Stimulated activated CD8-positive, alpha-beta memory T cell treated with anti-CD3 and anti-CD28 coated beads, Interleukin-7, amount 100 ng/mL, for 1 hour (primary cell): ENCODE measurements around the gene SLC39A10.

Experiments
- DNase-seq, 2 donors: peaks; one replicate each; pipeline ENCODE4 v3.0.0-alpha.2; 2020; ENCODE audit warnings: low read depth in 2 of 2

The SLC39A10 gene

DNA sequence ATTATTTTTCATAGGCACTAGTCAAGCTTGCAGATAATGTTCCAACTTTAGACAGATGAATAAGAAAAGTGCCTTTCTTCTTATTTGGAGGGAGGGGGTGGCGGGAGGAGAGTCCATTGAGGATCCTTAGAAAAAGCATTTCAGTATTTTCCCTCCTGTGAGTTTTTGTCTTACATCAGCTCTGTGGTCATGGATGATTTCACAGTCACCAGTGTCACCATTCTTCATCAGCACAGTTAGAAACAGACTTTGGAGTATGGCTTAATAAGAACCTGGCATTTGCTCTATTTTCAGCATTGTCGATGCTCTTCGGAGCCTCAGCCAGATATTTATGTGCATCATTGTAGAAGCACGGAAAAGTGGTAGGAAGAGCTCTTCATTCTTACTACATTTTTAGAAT, 70.1 kb downstream of the SLC39A10 start:
- no peak for DNase-seq

DNA sequence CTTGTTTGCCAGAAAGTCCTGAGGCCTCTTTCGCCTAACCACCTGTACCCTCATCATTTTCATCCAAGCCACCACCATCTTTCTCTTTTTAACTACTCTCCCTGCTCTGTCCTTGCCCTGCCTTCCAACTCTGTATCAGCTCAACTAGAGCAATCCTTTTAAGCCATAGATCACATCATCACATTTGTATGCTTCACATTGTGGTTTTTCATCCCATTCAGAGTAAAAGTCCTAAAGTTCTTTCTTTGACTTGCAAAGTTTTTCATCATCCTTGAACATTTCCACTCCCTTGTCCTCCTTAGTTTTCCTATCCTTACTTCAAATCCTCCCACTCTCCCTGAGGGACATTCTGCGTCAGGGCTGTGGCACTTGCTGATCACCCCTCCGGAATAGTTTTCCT, 73.9 kb downstream of the SLC39A10 start:
- no peak for DNase-seq

DNA sequence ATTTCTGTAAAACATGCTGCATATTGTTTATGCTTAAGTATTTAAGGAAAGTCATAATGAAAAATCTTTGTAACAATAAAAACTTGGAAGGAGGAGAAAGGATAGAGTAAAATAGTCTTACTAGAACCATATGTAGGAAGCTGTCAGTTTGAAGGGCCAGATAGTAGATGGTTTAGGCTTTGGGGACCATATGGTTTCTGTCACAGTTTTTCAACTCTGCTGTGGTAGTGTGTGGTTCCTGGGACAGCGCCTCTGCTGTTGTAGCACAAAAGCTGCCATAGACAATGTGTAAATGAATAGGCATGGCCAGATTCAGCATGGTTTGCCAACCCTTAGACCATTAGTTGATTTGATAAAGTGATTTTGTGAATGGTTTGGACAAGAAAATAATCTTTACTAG, 75.5 kb downstream of the SLC39A10 start:
- no peak for DNase-seq

DNA sequence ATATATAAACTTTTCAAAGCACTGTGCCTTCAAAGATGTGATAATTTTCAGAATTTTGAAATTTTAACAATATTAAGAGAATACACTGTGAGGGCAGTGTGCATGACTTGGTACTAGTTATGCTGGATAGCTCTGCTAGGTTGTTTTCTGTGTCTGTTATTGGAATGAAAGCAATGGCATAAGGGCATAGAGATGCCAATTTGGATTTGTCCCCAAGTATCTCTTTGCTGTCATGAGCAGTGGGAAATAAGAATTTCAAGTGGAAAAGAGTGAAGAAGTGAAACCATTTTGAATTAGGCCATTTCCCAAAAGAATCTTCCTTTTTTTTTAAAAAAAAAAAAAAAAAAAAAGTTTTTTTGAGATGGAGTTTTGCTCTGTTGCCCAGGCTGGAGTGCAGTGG, 76.8 kb downstream of the SLC39A10 start:
- no peak for DNase-seq

DNA sequence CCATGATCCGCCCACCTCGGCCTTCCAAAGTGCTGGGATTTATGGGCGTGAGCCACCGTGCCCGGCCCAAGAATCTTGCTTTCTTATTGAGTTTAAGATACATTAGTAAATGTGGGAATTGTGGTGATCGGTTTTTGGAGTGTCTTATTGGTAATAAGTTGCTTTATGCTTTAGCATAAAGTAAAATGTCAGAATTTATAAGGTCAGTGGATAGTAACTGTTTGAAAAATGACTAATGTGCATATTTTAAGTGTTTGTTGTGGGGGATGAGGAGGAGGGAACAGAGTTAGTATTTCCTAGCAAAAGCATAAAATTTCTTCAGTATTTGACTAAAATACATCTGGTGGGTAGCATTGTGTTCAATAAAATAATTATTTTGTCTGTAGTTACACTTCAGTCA, 77.4 kb downstream of the SLC39A10 start:
- no peak for DNase-seq

DNA sequence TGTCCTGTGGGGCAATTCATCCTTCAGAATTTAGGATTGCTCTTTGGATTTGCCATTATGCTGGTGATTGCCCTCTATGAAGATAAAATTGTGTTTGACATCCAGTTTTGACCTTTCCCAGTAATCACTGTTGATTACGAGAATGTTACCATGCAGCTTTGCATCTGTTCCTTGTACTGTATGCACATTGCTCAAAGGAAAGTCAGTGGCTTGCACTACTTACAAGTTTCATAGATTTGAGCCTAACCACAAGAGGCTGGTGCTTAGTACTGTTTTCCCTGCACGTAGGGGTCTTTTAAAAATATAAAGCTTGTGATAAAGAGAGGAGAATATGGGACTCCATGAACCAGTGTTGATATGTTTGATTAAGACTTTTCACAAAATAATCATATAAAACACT, 77.9 kb downstream of the SLC39A10 start:
- DNase-seq, result no peak

DNA sequence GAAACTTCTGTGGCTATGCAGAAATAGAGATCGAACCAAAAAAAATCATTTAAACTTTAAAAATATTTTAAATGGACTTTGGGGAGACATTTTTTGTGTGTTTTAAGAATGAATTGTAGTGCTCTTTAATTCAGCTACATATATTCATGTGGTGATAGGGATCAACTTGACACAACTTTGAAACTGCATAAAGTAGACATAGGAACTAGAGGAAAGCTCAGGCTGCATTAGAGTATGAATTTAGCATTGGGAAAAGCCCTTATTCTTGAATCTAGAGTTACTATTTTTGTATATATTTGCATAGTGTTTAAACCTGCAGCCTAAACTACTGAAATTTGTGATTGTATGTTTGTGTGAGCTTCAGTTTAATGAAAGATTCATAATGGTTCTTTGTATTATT, 78.3 kb downstream of the SLC39A10 start:
- no peak for DNase-seq

DNA sequence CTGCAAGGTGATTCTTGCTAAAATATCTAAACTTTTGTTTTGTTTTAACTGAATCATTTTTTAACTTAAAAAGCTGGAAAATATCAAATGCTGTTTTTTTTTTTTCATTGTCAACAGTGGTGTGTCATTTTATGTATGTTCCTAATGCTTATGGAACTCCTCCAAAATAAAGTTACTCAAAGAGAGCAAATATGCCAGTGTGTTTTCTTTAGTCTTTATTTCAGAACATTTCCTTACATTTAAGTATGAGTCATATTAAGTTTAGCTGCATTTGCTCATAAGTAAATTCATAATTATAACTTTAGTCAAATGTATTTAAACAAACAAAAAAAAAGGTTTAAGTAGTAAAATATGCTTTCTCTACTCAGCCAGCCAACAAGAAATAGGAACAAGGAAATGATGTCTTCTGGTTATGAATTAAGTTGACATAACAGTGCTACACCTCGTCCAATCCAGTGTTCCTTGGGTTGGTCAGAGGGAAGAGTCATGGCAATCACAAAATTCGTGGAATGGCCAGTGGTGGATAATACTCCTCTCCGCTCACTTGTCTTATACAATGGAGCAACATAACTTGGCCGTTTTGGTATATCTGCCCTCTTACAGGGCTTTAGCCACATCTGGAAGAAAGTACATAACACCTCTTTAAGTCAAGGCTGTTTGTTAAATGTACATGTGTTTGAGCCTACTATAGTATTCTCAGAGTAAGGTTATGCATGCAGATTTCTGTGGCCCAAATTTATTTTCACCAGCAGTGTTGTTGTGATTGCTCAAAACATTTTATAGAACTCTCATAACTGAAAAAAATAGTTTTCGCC, 80.7 kb downstream of the SLC39A10 start:
- DNase-seq, result no peak

DNA sequence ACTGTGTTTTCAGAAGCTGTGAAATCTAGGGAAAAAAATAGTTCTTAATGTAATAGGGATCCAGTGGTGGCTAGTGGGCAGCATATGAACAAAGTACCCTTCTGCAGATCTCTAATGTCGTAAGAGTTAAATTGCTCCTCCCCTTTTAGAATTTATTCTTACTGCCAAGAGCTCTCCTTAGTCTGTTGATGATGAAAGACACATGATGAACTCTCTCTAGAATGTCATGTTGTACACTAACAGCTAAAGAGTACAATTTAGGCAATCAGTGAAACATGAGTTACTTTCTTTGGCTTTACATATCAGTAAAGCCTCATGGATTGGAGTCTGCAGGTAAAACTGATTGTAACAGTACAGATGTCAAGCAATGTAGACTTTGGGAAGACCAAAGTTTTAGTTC, 84.2 kb downstream of the SLC39A10 start:
- DNase-seq, result no peak

DNA sequence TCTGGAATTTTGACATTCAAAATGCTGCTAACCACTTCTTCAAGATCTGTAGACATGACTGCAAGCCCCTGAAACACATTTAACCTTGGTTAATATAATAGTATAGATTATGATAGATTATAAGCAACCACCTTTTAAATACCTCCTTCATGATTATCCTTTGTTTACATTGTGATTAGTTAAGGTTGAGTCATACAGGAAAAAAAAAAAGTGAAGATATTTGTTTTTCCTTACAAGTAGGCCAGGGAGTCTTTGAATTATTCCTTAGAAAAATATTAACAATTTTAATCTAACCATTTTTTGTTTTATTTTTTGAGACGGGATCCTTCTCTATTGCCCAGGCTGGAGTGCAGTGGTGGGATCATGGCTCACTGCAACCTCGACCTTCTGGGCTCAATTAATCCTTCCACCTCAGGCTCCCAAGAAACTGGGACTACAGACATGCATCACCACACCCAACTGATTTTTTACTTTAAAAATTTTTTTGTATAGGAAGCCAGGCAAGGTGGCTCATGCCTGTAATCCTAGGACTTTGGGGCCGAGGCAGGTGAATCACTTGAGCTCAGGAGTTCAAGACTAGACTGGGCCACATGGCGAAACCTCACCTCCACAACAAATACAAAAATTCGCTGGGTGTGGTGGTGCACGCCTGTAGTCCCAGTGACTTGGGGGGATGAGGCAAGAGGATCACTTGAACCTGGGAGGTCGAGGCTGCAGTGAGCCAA, 99.4 kb downstream of the SLC39A10 start:
- no peak for DNase-seq

DNA sequence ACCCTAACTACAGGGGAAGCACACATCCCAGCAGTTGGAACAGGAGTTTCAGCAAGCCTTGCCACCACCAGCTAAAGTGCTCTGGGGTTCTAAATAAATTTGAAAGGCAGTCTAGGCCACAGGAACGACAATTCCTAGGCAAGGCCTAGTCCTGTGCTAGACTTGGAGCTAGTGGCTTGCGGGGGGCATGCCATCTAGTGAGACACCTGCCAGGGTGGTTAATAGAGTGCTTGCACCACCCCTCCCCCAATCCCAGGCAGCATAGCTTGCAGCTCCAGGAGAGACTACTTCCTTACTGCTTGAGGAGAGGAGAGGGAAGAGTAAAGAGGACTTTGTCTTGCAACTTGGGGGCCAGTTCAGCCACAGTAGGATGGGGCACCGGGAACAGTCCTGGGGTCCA, 101.8 kb downstream of the SLC39A10 start:
- no peak for DNase-seq

DNA sequence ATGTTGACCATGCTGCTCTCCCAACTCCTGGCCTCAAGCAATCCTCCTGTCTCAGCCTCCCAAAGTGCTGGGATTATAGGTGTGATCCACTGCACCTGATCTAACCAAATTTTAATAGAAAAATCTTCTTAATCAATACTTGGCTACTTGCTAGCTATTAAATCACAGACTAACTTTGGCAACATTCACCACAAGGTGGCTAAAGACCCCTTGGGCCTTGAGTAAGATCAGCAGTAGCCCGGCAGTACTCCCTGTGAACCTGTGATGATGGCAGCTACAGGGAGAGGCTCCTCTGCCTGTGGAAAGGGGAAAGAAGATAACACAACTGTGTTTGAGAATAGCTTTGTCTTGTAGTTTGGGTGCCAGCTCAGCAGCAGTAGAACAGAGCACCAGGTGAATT, 102.9 kb downstream of the SLC39A10 start:
- DNase-seq, result no peak

DNA sequence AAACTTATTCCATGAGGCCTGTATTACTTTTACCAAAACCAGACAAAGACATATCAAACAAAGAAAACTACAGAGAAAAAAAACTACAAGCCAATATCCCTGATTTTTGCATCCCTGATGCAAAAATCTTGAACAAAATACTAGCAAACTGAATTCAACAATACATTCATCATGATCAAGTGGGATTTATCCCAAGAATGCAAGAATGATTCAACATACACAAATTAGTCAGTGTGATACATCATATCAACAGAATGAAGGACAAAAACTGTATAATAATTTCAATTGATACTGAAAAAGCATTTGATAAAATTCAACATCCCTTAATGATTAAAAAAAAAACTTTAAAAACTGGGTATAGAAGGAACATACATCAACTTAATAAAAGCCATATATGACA, 106.8 kb downstream of the SLC39A10 start:
- DNase-seq, result no peak

DNA sequence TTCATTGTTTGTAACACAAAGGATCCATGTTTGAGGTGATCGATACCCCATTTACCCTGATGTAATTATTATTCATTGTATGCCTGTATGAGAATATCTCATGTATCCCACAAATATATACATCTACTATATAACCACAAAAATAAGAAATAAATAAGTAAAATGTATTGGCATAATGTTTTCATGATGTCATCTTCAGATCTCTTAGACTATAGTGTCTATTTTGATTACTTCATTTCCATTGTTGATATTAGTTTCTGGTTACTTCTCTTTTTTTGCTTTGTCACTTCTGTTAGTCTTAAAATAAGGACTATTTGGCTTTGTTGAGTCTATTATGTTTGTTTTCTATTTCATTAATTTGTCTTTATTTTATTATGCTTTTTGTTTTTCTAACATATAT, 109.7 kb downstream of the SLC39A10 start:
- DNase-seq, result no peak

DNA sequence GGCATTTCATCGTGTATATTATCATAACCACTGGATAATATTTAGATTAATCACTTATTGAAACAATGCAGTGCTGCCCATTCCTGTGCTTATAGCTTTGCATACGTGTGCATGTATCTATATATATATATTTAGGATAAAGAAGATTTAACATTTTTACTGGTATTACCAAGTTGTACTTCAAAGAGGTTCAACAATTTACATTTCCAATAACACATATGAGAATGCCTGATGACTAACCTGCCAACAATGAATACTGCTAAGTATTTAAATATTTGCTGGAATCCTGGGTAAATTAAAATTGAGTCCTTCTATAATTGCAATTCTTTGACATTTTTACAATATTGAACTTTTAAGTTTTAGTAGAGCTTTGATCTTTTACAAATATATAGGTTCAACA, 111.4 kb downstream of the SLC39A10 start:
- DNase-seq, result no peak

DNA sequence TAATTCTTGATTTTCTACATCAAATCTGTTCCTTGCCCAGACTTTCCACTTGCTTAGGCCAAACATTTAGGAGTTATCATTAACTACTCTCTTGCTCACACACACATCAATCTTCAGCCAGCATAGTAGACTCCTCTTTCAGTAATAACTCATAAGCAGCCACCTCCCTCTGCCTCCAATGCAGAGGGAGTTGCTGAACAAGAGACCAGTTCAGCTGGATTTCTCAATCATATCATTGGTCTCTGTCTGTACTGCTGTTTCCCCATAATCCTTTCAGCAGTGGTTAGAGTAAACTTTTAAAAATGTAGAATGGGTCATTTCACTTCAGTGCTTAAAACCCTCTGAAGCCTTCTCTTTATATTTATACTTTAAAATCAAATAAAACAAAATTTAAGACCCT, 112.9 kb downstream of the SLC39A10 start:
- DNase-seq, result no peak

DNA sequence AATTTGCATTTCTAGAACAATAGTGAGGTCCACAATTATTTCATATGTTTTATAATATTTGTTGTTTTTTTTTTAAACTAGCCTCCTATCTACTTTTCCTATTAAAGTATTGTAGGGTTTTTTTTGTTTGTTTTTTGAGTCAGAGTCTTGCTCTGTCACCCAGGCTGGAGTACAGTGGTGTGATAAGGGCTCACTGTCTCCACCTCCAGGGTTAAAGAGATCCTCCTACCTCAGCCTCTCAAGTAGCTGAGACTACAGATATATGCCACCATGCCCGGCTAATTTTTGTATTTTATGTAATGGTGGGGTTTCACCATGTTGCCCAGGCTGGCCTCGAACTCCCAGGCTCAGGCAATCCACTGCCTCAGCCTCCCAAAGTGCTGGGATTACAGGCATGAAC, 122.5 kb downstream of the SLC39A10 start:
- DNase-seq, result no peak

DNA sequence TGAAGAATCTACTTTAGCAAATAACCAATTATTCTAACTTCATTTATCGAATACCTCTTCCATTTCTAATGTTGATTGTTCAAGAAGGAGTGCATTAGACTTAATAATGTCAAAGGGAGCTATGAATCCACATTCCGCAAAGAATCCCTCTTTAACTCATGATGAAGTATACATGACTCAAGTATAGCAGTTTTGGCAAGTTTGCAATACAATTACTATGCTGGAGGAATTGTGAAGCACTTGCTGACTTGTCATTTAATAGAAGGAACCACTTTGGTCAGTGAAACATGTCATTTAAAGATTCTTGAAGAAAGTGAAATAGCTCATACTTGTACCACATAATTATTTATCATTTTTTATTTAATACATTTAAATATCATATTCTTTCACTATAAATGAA, 125.1 kb downstream of the SLC39A10 start:
- DNase-seq, result no peak
